ENCODE data around the gene PLVAP.

PLVAP gene

DNA sequence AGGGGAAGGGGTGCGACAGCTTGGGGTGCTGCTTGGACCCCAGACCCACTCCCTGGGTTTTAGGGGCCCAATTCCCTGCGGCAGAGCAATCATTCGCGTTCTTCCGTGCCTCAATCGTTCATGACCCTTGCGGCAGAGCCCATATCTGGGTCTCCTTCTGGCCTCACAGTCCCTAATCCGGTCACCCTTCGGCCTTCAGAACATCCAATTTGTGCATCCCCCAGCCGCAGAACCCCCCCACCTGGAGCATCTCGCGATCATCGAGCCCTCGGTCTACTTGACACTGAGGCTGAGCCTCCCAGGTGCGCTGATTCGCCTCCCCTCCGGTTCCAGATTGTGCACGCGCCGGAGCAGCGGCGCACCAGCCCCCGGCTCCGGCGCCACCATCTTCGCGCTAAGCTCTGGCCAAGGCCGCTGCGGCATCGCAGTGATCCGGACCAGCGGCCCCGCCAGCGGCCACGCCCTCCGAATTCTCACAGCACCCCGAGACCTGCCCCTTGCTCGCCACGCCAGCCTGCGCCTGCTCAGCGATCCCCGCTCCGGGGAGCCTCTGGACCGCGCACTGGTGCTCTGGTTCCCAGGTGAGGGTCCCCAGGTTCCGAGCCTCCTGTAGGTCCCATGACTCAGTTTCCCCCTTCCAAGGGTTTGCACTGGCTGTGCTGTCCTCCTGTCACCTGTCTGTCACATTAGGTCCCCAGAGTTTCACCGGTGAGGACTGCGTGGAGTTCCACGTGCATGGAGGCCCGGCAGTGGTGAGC lies 39.3 kb downstream of the PLVAP start:
- H3K27ac ChIP-seq, result peak overlapping the region; percentile 85
- TF ChIP-seq, protein P1, sequence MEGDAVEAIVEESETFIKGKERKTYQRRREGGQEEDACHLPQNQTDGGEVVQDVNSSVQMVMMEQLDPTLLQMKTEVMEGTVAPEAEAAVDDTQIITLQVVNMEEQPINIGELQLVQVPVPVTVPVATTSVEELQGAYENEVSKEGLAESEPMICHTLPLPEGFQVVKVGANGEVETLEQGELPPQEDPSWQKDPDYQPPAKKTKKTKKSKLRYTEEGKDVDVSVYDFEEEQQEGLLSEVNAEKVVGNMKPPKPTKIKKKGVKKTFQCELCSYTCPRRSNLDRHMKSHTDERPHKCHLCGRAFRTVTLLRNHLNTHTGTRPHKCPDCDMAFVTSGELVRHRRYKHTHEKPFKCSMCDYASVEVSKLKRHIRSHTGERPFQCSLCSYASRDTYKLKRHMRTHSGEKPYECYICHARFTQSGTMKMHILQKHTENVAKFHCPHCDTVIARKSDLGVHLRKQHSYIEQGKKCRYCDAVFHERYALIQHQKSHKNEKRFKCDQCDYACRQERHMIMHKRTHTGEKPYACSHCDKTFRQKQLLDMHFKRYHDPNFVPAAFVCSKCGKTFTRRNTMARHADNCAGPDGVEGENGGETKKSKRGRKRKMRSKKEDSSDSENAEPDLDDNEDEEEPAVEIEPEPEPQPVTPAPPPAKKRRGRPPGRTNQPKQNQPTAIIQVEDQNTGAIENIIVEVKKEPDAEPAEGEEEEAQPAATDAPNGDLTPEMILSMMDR (conservative IDR thresholded peaks at IDR 0.05), result no peak
- peak; percentile 40; the same call in 1 of the 2 replicates for TF ChIP-seq ZFX (IDR thresholded peaks at IDR 0.05)

DNA sequence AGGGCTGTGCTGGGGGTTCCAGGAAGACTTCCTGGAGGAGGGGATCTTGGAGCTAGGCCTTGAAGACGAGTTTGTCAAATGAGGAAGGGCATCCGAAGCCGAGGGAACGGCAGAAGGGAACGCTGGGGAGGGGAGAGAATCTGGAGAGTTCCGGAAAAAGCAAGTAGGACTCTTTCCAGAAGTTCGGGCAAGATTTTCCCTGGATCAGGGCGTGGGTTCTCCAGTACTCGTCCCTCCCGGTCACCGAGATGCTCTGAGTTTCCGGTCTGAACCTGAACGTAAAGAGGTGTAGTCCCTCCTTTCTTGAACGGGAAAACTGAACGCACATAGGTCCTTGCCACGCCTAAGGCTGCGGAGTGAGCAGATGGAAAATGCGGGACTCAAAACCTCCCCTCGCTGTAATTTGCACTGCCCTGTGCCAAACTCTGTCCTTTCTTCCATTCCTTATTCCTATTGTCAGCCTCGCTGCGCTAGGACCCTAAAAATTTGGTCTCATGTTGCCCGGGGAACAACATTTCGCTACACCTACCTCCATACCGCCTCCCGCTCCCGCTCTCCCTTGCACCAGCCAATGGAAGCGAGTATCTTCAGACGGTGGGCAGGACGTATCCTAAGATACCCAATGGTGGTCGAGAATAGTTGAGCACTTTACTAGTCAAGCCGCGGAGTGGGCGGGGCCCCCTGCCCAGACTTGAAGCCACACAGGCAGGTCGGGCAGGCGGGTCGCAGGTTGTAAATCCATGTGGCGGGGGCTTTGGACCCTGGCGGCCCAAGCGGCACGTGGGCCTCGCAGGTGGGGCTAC lies 40.1 kb downstream of the PLVAP start, which contains the start of gene GTPBP3:
Gene GTPBP3 (plus strand): TSS at position 682 of the 803 bp plus-strand sequence. CDS start 59 bp downstream, at position 741.
- peak within 1 kb of the TSS; percentile 85 for H3K27ac ChIP-seq
- TF ChIP-seq ZFX (IDR thresholded peaks at IDR 0.05), result 0 out of 2 replicates have a peak, but pooled peaks have one; percentile 39
- TF ChIP-seq, protein P1 (conservative IDR thresholded peaks at IDR 0.05), result no peak

DNA sequence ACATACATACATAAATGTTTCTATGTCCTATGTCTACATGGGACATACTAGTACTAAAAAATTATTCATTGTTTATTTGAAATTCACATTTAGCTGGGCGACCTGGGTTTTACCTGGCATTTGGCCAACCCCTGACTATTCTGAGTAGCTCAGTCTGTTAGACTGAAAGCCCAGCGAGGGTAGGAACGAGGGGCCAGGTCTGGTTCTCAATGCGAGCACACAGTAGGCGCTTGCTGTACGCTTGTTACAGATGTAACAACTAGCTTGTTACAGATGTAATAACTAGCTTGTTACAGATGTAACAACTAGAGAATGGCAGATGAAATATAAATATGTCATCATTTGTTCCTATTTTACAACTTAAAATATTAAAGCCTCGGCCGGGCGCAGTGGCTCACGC lies 41.6 kb downstream of the PLVAP start:
- H3K27ac ChIP-seq, result peak overlapping the region; percentile 85
- TF ChIP-seq, protein P1 (conservative IDR thresholded peaks at IDR 0.05), result no peak
- no peak for TF ChIP-seq ZFX (IDR thresholded peaks at IDR 0.05)

DNA sequence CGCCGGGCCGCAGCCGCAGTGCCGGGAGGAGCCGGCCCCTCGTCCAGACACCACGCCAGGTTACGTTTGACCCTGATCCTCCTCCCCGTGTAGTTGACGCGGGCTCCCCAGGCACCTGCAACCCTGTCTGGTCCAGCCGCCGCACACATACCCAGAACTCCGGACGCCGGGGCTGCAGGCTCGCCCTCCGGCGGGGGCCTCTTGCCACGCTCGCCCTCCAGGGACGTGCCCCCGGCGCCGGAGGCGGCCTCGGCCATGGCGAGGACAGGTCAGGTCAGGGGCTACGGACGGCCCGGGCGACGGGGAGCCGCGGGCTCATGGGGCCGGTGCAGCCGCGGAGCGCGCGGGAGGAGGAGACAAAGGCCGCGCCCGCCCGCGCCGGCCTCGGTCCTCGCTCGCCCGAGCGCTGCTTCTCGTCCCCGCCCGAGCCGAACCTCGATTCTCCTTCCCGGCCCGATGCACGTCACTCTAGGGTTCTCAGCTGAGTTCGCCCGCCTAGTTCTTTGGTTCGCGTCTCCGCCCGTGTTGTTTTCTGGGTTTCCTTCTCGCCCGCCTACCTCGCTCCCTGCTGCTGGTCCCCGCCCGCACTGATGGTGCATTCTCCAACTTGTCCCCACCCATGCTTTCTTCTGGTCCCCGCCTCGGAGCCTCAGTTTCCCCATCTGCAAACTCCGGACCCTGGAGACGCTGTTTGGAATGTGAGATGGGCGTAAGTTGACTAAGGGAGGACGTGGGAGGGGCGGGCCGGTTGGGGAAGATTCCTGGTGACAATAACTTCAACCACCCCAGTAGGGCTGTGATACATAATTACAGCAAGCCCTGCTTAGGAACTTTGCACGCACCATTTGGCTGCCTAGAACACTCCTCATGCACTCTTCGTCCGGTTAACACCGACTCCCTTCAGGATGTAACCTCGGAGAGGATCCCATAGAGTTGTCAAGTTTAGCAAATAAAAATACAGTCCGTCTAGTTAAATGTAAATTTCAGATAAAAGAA lies 42.4 kb downstream of the PLVAP start, which contains the start of gene ANO8:
Gene ANO8 (minus strand): TSS at position 442 of the 996 bp plus-strand sequence. CDS start 185 bp downstream, at position 257.
- TF ChIP-seq, protein P1 (conservative IDR thresholded peaks at IDR 0.05), result no peak
- TF ChIP-seq ZFX (IDR thresholded peaks at IDR 0.05), result peak; percentile 85; the same call in 1 of the 2 replicates
- H3K27ac ChIP-seq, result peak within 1 kb of the TSS; percentile 75

DNA sequence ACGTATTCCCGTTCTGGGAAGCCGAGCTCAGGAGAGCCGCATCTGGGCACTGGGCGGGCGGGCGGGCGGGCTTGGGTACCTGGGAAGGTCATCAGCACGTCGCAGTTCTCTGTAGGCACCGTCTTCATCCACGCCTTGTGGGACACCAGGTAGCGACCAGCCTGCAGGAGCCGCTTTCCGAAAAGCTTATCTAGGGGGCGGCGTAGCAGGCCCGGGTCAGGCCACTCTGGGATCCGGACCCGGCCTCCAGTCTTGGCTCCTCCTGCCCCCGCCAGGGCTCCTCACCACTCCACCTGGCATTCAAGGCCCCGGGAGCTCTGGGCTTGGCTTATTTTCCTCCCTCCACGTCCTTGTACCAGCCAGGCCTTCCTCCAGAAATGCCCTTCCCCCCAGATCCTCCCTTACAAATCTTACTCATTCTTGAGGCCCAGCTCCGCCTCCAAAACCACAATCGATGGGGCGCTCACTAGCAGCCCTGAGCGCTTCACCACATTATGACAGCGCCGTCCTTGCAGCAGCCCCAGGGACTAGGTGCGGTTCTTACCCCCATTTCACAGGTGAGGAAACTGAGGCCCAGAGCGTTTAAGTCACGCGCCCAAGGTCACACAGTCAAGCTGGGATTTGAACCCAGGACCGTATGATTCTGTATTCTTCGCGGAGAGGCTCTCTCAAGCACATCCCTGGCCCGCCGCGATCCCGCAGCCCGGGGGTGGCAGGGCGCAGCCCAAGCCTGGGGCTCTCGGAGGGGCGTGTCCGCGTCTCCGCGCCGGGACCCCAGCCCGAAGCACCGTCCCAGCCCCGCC lies 43.3 kb downstream of the PLVAP start:
- TF ChIP-seq ZFX (IDR thresholded peaks at IDR 0.05), result no peak
- TF ChIP-seq, protein P1 (conservative IDR thresholded peaks at IDR 0.05), result no peak
- H3K27ac ChIP-seq, result peak overlapping the region; percentile 75
